GM19025 (cell line): ENCODE results near the gene RPS6KB2.

ENCODE experiments used
- ATAC-seq: cut with Tn5 transposase; IDR thresholded peaks from one replicate; pipeline ENCODE4 v1.9.1; 2021; ENCODE audit warnings: mild to moderate bottlenecking, low read depth, moderate library complexity; ENCODE audit not compliant: unreplicated experiment

Gene RPS6KB2

DNA sequence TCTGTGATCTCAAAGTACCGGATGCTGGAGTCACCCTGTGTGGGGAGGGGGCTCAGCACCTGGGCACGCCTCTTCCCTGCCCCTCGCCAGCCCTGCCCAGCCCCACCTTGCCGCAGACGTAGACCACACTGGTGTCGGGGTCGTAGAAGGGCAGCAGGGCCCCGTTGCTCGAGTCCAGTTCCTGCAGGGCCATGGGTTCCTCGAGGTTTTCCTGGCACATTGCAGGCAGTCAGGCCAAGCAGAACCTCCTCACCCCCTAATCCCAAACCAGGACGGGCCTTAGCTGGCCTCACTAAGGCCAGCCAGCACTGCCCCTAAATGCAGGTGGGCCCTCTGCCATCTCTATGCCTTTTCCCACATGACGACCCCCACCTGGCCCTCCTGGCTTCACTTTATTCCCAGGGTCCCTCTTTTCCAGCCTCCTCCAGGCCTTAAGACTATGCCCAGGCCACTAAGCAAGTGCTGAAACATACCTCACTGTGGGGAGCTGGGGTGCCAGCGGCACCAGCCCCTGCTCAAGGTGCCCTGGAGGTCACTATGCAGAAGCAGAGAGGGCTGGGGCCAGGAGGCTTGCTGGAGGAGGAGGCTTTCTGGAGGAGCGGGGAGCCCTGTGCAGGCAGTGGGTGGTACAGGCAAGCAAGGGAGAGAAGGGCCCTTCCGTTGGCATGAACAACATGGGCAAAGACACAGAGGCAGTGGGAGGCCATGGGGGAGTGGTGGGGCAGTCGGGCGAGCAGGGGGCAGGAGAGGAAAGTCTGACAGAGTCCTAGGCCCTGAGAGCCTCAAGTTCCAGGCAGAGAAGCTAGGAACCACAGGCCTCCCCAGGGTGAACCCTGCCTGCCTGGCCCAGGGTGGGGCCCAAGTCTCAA lies 12.2 kb downstream of the RPS6KB2 start:
- no peak for ATAC-seq

GRCh38 chr11:67441098-67441563 lies 12.8 kb downstream of the RPS6KB2 start:
- ATAC-seq: no peak

- no peak for ATAC-seq
Observed at GRCh38 chr11:67441731-67442351, 13.5 kb downstream of the RPS6KB2 start.

GRCh38 chr11:67442504-67443404 lies 14.5 kb downstream of the RPS6KB2 start:
- no peak for ATAC-seq

GRCh38 chr11:67445515-67445914 lies 17.2 kb downstream of the RPS6KB2 start:
- ATAC-seq: no peak

GRCh38 chr11:67448220-67448609 lies 19.9 kb downstream of the RPS6KB2 start:
- ATAC-seq: no peak

DNA sequence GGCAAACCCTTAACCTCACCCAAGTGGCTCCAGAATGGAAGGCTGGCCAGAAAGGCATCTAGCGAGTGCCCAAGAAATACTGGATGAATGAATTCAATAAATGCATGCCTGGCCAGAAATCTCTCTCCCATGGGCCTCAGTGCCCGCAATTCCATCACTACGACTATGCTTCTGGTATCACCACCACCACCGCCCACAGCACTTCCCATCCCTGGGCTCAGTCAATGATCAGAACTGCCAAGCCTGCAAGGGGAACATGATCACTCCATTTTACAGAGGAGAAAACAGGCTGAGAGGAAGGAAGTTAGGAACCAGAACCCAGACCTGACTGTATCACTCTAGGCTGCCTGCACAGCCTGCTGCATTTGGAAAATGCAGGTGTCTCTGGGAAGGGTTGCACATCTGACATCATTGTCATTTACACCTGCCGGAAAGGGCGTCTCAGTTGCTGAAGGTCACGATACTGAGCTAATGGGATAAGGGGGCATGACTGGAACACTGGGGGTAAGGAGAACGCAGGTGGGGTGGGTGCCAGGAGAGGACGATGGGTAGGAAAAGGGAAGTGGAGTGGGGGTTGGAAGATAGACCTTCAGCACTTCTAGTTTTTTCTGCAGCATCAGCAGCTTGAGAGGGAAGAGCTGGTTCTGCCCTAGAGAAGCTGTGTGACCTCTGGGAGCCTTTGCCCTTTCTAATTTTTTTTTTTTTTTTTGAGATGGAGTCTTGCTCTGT lies 21.0 kb downstream of the RPS6KB2 start:
- ATAC-seq: no peak

DNA sequence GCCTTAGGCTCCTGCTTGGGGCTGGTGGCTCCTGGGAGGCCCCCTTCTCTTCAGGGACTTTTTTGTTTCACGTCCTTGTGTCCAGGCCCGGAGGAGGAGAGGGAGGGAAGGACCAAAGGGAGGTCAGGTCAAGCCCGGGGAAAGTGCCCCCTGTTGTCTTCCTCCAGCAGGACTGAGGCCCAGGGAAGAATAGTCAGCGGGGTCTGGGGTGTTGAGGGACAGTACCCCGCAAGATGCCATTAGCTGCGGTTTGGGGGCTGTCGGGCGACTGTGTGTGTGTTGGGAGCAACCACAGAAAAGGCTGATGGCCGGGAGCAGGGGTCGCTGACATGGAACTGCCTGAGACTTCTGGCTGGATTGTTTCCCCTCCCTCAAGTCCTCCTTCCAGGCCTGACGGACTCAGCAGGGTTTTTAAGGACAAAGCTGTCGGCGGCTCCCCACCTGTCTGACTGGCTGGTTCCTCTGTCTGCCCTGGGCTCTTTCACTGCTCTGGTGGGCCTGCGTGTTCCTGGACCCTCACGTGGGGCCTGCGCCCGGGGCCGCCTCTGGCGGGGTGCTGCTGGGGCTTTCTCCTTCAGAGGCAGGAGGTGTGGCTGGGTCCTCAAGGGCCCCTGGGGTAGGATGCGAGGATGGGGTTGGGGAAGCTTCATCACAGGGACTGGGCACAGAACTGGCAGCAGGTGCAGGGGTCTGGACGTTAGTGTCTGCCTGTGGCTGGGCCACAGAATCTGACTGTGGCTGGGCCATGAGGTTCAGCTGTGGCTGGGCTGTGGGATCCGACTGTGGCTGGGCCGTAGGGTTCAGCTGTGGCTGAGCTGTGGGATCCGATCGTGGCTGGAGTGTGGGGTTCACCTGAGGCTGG lies 22.7 kb downstream of the RPS6KB2 start:
- ATAC-seq: no peak

GRCh38 chr11:67451658-67451976 lies 23.3 kb downstream of the RPS6KB2 start:
- no peak for ATAC-seq

DNA sequence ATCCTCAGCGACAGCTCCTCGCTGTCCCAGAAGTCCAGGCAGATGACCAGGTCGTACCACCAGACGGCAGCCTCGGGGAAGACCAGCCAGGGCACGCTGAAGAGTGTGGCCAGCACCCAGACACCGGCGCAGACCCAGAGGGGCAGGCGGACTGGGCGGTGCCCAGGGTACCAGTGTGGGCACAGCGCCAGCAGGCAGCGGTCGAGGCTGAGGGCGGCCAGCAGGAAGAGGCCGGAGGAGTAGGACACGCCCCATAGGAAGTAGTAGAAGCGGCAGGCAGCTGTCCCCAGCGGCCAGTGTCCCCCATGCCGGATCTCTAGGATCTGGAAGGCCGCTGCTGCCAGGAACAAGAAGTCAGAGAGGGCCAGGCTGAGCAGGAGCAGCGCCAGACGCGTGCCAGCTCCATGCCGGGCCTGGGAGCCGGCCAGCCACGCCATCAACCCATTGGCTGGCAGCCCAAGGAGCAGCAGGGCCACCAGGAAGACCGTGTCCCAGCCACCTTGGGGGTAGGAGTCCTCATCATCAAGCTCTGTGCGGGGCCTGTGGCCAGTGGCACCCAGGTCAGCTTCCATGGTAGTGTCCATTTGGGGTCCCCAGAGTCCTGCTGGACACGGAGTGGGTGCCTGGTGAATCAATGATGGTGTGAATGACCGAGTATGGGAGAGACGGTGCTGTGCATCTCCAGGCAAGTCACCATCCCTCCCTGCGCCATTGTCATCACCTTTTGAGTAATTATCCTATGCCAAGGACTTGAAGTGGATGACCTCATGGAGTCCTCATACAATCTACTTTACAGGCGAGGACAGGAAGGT lies 24.1 kb downstream of the RPS6KB2 start, which contains the start of gene GPR152:
TSS of gene GPR152 (minus strand) at position 589 of the 812 bp plus-strand sequence. CDS start at position 584, 5 bp downstream.
- no peak for ATAC-seq

- ATAC-seq: no peak
Observed at GRCh38 chr11:67453816-67454732, 25.8 kb downstream of the RPS6KB2 start.

- no peak for ATAC-seq
Observed at GRCh38 chr11:67455054-67455453, 26.8 kb downstream of the RPS6KB2 start, which contains the start of gene CABP4. Gene CABP4, plus strand, starts transcription at chr11:67455354. Its CDS starts 70 bp downstream, at chr11:67455424.

GRCh38 chr11:67456068-67456705 lies 27.9 kb downstream of the RPS6KB2 start:
- no peak for ATAC-seq

DNA sequence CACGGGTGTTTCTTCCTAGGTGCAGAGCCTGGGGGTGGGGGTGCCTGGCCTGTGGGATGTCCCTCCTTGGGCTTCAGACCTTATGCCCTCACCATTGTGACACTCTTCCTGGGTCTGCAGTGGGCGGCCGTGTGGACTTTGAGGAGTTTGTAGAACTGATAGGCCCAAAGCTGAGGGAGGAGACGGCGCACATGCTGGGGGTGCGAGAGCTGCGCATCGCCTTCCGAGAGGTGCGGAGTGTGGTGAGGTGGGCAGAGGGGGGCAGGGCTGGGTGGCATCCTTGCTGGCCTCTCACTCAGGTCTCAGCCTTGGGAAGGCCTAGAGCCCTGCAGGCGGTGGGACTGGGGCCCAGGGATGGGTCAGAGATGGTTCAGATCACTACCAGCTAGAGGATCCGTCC lies 29.2 kb downstream of the RPS6KB2 start:
- ATAC-seq: no peak

- ATAC-seq: no peak
Observed at GRCh38 chr11:67458266-67458665, 30.0 kb downstream of the RPS6KB2 start.

DNA sequence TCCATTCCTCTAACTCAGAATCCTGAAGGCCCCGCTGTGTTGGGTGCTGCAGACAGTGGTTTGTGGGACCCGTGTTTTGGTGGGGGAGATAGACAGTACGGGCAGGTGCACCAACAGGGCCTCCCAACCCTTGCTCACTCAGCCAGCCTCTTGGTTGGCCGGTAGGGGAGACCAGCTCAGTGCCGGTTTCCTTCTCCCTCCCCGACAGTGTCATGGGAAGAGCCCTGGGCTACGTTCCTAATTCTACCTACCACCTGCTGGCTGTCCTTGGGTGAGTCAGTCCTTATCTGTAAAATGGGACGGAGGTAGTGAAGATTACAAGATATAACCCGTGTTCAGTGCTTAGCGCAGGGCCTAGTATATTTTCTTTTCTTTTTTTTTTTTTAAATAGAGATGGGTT lies 34.9 kb downstream of the RPS6KB2 start:
- ATAC-seq: no peak
